Stimulated activated CD4-positive, alpha-beta T cell treated with anti-CD3 and anti-CD28 coated beads, Interleukin-12 subunit alpha, Interleukin-12 subunit beta, amount 100 ng/mL, for 24 hours (primary cell): ENCODE data around the gene MYNN.

Experiments
- DNase-seq, 2 experiments: peaks; one replicate each; pipeline ENCODE4 v3.0.0-alpha.2; 2020; ENCODE audit warnings: low read depth in 2 of 2

Gene MYNN

DNA sequence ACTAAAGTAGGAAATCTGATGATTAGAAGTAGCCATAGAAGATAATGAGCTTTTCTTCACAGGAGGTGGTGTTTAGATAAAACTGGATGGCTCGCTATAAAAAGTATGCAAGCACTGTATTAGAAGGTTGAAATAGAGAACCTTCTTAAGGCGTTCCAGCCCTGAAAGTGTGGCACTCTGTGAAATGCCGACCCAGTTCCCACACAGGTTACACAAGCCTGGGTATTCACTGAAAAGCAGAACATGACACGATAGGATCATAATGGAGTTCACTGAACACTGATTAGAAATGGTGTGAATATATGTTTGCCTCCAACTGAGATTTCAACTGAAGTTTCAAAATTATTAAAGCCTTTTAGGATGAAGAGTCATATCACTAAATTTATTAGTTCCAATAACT is 54.5 kb downstream of the MYNN start:
- DNase-seq, result no peak

DNA sequence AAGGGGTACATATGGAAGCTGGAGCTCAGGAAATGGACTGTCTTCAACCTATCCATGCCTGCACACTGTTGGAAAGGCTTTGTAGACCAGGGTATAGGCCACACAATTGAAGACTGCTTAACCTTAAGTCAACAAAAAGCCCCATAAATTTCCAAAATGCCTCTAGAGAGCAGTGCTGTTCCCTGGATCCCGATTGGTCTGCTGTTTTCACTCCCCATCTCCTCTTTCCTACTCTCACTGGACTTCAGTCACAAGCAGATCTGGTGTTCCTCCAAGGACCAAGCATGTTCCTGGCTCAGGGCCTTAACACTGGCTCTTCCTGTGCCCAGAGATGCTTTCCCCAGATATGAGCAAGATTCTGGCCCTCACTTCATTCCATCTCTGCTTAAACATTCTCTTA is 62.3 kb downstream of the MYNN start:
- DNase-seq, result no peak

DNA sequence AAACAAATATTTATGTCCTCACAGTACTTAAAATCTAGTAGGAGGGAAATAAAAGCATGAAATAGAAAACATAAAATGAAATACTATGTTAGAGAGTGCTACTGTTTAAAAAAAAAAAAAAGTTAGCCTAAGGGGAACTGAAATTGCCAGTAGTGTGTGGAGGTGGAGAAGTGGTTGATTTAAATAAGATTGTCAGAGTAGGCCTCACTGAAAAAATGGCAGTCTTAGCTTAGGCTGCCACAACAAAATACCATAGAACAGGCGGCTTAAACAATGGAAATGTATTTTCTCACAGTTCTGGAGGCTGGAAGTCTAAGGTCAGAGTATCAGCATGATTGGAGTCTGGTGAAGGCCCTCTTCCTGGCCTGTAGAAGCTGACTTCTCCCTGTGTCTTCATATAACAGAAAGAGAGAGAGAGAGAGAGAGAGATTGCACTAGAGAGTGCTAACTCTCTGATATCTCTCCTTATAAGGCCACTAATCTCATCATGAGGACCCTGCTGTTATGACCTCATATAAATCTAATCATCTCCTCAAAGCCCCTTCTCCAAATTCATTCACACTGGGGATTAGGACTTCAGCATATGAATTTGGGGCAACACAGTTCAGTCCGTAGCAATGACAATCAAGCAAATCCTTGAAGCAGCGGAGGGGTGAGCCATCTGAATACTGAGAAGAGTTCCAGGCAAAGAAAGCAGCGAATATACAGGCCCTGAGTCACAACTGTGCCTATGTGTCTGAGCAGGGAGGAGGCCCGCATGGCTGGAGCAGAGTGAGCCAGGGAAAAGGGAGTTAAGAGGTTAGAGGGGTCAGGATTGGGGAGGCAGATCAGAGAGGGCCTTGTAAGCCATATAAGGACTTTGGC is 63.1 kb downstream of the MYNN start:
- no peak for DNase-seq

DNA sequence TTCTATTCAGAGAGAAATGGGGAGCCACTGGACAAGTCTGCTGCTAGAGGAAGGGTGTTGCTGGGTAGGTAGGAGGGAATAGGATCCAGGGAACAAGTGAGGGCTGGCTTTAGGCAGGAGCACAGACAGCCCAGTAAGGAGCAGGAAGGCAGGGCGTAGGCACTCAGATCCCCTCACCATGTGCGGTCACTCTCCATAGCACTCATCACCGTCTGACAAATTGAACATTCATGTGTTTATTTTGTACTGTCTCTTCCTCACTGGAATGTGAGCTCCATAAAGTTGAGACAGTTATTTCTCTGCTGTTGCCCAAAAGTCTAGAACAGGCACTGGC is 63.7 kb downstream of the MYNN start:
- no peak for DNase-seq

DNA sequence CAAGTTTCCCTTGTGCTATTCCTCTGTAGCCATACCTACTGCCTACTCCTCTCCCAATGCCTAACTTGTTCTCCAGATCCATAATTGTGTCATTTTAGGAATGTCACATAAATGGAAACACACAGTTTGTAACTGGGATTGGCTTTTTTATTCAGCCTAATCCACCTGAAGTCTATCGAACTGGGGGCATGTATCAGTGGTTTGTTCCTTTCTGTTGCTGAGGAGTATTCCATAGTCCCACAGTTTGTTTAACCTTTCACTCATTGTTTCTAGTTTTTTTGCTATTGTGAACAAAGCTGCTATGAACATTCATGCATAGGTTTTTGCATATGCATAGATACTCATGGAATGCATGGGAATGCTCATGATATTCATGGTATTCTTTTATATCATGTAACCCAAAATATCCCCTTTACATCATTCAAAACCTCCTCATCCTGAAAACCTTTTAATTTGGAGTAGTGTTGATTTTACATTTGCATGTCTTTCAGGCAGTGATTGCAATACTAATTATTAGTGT is 65.4 kb downstream of the MYNN start:
- DNase-seq, result no peak
